NCI-H82 (cell line): ENCODE results near the gene BMPR2.
"Not testable (repeated sequence)": the region's sequence is repeated elsewhere in the genome, so short reads cannot be mapped to it uniquely, and the experiment has no call there.

Experiments used
- DNase-seq: peaks from one replicate; lab custom pipeline; 2025; lab: John Stamatoyannopoulos, UW

The BMPR2 gene

DNA sequence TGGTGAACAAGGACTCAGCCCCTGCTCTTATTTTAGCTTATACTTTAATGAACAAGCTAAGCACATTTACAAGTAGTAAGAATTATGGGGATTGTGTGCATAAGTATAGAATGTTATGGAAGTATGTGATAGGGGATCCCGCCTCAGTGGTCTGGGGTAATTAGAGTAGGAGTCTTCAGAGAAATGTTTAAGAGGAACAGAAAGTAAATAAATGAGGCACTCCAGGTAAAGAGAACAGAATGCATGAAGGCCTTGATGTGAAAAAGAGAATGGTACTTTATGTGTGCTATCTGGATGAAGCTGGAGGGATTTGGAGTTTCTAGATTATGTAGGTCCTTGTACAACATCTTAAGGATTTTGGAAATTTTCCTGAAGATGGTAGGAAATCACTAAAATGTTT, 76.6 kb downstream of the BMPR2 start:
- no peak for DNase-seq

- DNase-seq = no peak
Measured at GRCh38 chr2:202454536-202454935, 78.4 kb downstream of the BMPR2 start.

- no peak for DNase-seq
Measured at GRCh38 chr2:202455114-202455513, 79.0 kb downstream of the BMPR2 start.

DNA sequence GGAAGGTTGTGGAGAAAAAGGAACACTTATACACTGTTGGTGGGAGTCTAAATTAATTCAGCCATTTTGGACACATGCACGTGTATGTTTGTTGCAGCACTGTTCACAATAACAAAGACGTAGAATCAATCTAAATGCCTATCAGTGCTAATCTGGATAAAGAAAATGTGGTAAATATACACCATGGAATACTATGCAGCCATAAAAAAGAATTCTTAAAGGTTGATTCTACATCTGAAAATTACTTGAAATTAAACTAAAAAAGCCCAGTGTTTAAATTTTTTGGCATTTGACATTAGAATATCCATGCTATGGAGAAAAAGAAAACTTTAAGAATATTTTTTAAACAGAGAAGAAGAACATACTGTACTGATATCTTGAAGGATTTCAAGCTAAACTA, 84.0 kb downstream of the BMPR2 start:
- no peak for DNase-seq

DNA sequence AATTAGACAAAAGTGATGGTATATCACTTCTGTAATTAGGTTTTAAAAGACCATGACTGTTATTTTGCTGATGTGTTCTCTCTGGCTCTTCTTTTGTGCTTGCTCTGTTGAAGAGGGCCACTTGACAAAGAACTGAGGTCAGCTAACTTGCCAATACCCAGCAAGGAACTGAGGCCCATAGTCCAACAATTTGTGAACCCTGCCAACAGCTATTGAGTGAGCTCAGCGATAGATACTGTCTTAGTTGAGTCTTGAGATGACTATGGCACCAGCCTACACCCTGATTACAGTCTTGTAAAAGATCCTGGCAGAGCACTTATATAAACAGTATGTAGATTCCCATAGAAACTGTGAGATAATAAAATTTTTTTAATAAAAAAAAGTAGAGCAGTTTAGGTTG, 103.0 kb downstream of the BMPR2 start:
- no peak for DNase-seq

GRCh38 chr2:202479610-202480009, 103.5 kb downstream of the BMPR2 start:
- no peak for DNase-seq

DNA sequence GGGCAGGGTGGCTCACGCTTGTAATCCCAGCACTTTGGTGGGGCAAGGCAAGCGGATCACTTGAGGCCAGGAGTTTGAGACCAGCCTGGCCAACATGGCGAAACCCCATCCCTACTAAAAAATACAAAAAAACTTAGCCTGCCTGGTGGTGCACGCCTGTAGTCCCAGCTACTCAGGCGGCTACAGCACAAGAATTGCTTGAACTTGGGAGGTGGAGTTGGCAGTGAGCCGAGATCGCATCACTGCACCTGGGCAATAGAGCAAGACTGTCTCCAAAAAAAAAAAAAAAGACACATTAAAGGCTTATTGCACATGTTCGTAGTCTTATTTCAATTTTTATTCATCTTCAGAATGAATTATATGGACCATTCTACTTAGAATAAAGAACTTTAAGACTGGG, 110.2 kb downstream of the BMPR2 start:
- DNase-seq = no peak

- DNase-seq = no peak
Measured at GRCh38 chr2:202488671-202489070, 112.5 kb downstream of the BMPR2 start.

DNA sequence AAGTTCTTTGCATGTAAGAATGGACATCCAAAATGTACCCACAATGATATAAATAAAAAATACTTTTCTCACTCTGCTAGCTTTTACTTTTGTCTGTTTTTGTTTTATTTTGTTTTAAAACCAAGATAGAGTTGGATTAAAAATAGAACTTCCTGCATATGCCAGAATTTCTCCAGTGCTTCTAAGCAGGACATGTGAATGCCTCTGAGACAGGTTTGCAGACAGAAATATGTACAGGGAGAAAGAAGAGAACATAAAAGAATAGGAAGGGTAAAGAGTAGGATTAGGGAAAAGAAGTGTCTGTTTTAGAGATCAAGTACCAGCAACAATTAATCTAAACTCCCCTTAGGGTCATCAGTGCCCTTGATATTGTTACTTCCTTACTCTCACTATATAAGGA, 114.4 kb downstream of the BMPR2 start:
- no peak for DNase-seq

DNA sequence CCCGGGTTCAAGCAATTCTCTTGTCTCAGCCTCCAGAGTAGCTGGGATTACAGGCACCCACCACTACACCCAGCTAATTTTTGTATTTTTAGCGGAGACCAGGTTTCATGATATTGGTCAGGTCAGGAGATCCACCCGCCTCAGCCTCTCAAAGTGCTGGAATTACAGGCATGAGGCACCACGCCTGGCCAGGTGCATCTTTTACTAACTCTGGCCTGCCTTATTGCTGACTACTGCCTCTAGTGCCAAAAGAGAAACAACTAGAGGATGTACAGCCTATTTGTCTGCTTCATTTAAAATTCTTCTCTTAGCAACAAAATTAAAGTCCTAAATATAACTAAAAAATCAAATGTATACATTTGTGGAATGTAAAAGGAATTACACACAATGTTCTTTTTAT, 115.4 kb downstream of the BMPR2 start:
- DNase-seq = no peak

DNA sequence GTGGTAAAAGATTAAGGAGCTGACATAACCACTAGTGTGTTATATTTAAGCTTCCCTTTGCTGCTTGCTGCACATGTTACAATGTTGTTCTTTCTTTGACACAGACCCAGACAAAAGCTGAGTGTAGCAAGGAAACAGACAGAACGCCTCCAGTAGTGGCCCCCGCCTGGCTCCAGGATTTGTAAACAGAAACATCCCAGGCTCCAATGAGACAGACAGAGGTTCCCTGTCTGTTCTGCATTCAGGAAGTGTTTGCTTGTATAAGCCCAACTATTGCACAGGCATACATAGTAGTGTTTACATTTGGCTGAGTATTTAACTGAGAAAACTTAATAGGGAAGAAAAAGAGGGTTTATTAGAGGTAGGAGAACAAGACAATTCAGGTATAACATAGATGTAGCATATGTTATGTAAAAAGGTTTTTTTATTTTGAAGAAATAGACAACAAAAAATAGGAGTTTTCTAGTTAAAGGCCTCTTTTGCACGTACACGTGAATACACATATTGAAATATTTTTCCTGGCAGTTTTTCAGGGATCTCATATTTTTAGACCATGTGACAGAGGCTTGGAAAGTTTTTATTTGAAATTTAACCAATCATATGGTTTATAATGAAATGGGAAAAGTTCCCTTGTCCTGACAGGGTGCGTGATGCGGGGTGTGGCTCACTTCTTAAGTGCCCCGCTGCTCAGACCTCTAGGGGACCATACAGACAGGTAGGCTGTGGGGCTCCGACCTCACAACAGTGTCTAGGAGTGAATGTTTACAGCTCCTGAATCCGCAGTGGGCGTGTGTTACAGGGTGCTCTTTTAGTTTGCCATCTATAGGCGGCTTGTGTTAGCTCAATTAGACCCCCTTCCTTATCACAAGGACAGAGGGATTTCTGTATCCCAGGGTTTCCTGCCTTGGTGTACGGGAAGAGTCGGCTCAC, 118.4 kb downstream of the BMPR2 start:
- peak; percentile 17 for DNase-seq

DNA sequence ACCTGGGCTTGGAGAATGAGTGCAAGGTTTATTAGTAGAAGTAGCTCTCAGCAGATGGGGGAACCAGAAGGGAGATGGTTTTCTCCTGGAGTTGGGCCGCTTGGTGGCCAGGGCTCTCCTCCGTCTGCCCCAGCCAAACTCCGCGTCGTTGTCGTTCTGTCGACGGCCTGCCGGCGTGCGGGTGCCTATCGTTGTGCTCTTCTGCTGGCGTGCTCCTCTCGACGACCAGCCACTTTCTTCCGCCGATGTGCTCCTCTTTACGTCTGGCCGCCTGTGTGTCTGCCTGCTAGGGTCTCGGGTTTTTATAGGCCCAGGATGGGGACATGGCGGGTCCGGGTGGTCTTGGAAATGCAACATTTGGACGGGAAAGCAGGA, 119.1 kb downstream of the BMPR2 start:
- no peak for DNase-seq

- DNase-seq = not testable (repeated sequence)
Measured at GRCh38 chr2:202496835-202497472, 120.8 kb downstream of the BMPR2 start.

GRCh38 chr2:202497473-202497866, 121.3 kb downstream of the BMPR2 start:
- DNase-seq = not testable (repeated sequence)

DNA sequence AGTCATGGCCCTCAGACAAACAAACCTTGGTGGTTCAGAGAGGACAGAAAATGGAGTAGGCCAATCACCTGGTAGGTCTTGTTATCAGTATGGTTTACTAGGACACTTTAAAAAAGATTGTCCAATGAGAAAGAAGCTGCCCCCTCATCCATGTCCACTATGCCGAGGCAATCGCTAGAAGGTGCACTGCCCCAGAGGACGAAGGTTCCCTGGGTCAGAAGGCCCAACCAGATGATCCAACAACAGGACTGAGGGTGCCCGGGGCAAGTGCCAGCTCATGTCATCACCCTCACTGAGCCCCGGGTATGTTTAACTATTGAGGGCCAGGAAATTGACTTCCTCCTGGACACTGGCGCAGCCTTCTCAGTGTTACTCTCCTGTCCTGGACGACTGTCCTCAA, 123.7 kb downstream of the BMPR2 start:
- not testable (repeated sequence) for DNase-seq

- DNase-seq = not testable (repeated sequence)
Measured at GRCh38 chr2:202503276-202503675, 127.1 kb downstream of the BMPR2 start.

GRCh38 chr2:202508686-202509085, 132.6 kb downstream of the BMPR2 start:
- no peak for DNase-seq

- DNase-seq = no peak
Measured at GRCh38 chr2:202510911-202511310, 134.8 kb downstream of the BMPR2 start.

DNA sequence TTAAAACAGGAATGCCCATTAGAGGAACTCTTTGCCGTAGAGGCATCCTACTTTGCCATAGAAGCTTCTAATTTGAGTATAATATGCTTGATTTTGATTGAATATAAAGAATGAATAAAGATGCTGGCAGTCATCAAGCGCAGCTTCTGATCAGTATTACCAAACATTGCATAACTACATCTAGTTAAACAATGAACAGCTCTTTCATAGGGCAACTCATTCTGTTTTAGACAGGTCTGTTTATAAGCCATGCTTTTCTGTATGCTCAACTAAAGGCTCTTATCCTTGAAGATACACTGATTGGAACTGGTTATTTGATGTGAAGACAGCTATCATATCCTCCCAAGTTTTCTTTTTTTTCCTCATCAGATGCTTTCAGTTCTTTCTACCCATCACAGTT, 136.0 kb downstream of the BMPR2 start:
- no peak for DNase-seq

DNA sequence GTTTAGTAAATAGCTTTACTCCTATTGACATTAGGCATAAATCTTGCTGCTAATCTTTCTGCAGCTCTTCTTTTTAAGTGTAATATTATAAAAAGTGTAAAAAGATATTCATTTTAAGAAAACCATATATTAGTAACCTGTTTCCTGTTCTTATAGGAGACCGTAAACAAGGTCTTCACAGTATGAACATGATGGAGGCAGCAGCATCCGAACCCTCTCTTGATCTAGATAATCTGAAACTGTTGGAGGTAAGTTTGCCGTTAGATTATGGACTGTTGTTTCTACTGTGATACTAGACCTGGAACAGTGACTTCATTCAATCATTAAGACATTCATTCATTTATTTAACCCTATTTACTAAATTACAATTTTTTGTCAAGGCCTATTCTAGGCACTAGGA, 138.6 kb downstream of the BMPR2 start:
- no peak for DNase-seq

- no peak for DNase-seq
Measured at GRCh38 chr2:202519453-202519852, 143.3 kb downstream of the BMPR2 start.

GRCh38 chr2:202521470-202521869, 145.3 kb downstream of the BMPR2 start:
- no peak for DNase-seq

- DNase-seq = no peak
Measured at GRCh38 chr2:202529389-202529788, 153.3 kb downstream of the BMPR2 start.

- no peak for DNase-seq
Measured at GRCh38 chr2:202530038-202530437, 153.9 kb downstream of the BMPR2 start.
